WTC11 (cell line): ENCODE data around the gene CLEC18B.
"Not testable (repeated sequence)": the region's sequence is repeated elsewhere in the genome, so short reads cannot be mapped to it uniquely, and the experiment has no call there.

Experiments
- ATF3 ChIP-seq: sonication (generic); formaldehyde crosslinking; conservative IDR thresholded peaks from 2 replicates; pipeline ENCODE4 v1.8.1; 2022; ENCODE audit warnings: mild to moderate bottlenecking, missing genetic modification reagents
- CBFB ChIP-seq: sonication (generic); formaldehyde crosslinking; IDR thresholded peaks from 2 replicates; pipeline ENCODE4 v1.8.1; 2022; ENCODE audit warnings: mild to moderate bottlenecking, low read depth, missing genetic modification reagents
- CTCF ChIP-seq: fragments of 200-600 bp; IDR thresholded peaks from 2 replicates; pipeline ENCODE4 v1.8.0; 2022; ENCODE audit warnings: antibody characterized with exemption
- FOXP4 ChIP-seq: sonication (generic); formaldehyde crosslinking; IDR thresholded peaks from 2 replicates; pipeline ENCODE4 v1.8.0; 2022; ENCODE audit warnings: mild to moderate bottlenecking, missing genetic modification reagents
- JAZF1 ChIP-seq: fragments of 250-450 bp; sonication (Bioruptor Pico); IDR thresholded peaks from 2 replicates; pipeline ENCODE4 v1.9.0; 2021; ENCODE audit warnings: moderate library complexity, mild to moderate bottlenecking, inconsistent platforms
- MAX ChIP-seq: sonication (generic); formaldehyde crosslinking; IDR thresholded peaks from 2 replicates; pipeline ENCODE4 v1.8.0; 2022; ENCODE audit warnings: mild to moderate bottlenecking, missing genetic modification reagents
- NR1H2 ChIP-seq: sonication (generic); formaldehyde crosslinking; IDR thresholded peaks from 2 replicates; pipeline ENCODE4 v1.9.0; 2021; ENCODE audit warnings: mild to moderate bottlenecking, moderate library complexity, missing genetic modification reagents
- RELA ChIP-seq: sonication (generic); formaldehyde crosslinking; IDR thresholded peaks from 2 replicates; pipeline ENCODE4 v1.8.1; 2022; ENCODE audit warnings: missing genetic modification reagents, mild to moderate bottlenecking, borderline replicate concordance
- SP1 ChIP-seq: sonication (generic); formaldehyde crosslinking; conservative IDR thresholded peaks from 2 replicates; pipeline ENCODE4 v1.8.1; 2022; ENCODE audit warnings: missing genetic modification reagents
- TEAD4 ChIP-seq: sonication (generic); formaldehyde crosslinking; IDR thresholded peaks from 2 replicates; pipeline ENCODE4 v1.8.0; 2022; ENCODE audit warnings: mild to moderate bottlenecking, missing genetic modification reagents

GRCh38 chr16:74410057-74410957 is 11.0 kb downstream of the CLEC18B start:
- TF ChIP-seq MAX; CTCF; ATF3 (CRISPR knock-in tag); CBFB (CRISPR knock-in tag); SP1 (CRISPR knock-in tag); NR1H2 (CRISPR knock-in tag); RELA; FOXP4 (CRISPR knock-in tag); JAZF1 (CRISPR knock-in tag); TEAD4 (CRISPR knock-in tag): not testable (repeated sequence)
